K562 (cell line): ENCODE data around the gene PLXNA2. TPM values are rescaled to one million over a fixed set of nuclear protein-coding genes. Genes with fewer than 3 reads are reported as not detected.

Experiments
- FOSL1 ChIP-seq: fragments of 200-800 bp; sonication (Bioruptor generic); conservative IDR thresholded peaks from 2 replicates; pipeline ENCODE4 v1.6.1; 2016; ENCODE audit warnings: missing genetic modification characterization, missing compliant biosample characterization
- GATA2 ChIP-seq: sonication (generic); formaldehyde crosslinking; IDR thresholded peaks from 2 replicates; pipeline ENCODE4 v1.4.0; 2020; ENCODE audit warnings: mild to moderate bottlenecking, missing genetic modification reagents
- ILK ChIP-seq: fragments of 450-650 bp; IDR thresholded peaks from 2 replicates; pipeline ENCODE4 v1.6.1; 2016; ENCODE audit warnings: missing genetic modification characterization, low read depth, mild to moderate bottlenecking, missing compliant biosample characterization, moderate library complexity, borderline replicate concordance
- NFRKB ChIP-seq: fragments of 450-650 bp; IDR thresholded peaks from 2 replicates; pipeline ENCODE4 v1.6.1; 2016; ENCODE audit warnings: low read depth
- ZFX ChIP-seq: sonication (generic); formaldehyde crosslinking; IDR thresholded peaks from 2 replicates; pipeline ENCODE4 v1.8.0; 2022; ENCODE audit warnings: mild to moderate bottlenecking, missing genetic modification reagents, moderate library complexity
- ZNF41 ChIP-seq: fragments of 250-450 bp; sonication (Bioruptor Pico); conservative IDR thresholded peaks from 2 replicates; pipeline ENCODE4 v1.4.0; 2020; ENCODE audit warnings: mild to moderate bottlenecking
- polyA plus RNA-seq, 8 experiments: library from polyadenylated mRNA; depleted of rRNA in 4 of 8; stranded (reverse) in 5 of 8; unstranded in 3 of 8; fragments of >200 nt; fragmentation: Nextera tagmentation in 2 of 8; fragmentation: Illumina TruSeq in 1 of 8; extraction: Ambion mirVana in 2 of 8; extraction: Trizol in 1 of 8; gene quantifications; 2 replicates each; pipeline versions ENCODE4 v1.2.1 to v1.2.3, GENCODE V29; 2011 to 2014; ENCODE audit warnings: inconsistent platforms in 1 of 8, missing spikeins in 1 of 8
- total RNA-seq, 7 experiments: library from RNA; depleted of rRNA in 6 of 7; stranded (reverse); fragments of >200 nt in 6 of 7; fragmentation: Illumina TruSeq in 2 of 7; extraction: Trizol in 2 of 7; gene quantifications; 2 replicates each; pipeline versions ENCODE4 v1.2.1 to v1.2.3, GENCODE V29; 2011 to 2021; ENCODE audit warnings: low replicate concordance in 1 of 7
- TF ChIP-seq, protein P1 (sequence below): fragments of 450-650 bp; IDR thresholded peaks from 2 replicates; pipeline ENCODE4 v1.6.1; 2016; ENCODE audit warnings: antibody characterized with exemption
- TF ChIP-seq, protein P2 (sequence below): fragments of 450-650 bp; formaldehyde crosslinking; IDR thresholded peaks from 2 replicates; pipeline ENCODE4 v1.4.0; 2020; ENCODE audit warnings: mild to moderate bottlenecking, moderate library complexity
- TF ChIP-seq, protein P3 (sequence below): sonication (generic); IDR thresholded peaks from 2 replicates; pipeline ENCODE4 v1.6.1; 2016

The PLXNA2 gene
- total and polyA plus RNA-seq, 9 of the 15 experiments (the other 6 are each of a cell fraction or from before 2014, with no cell fraction given) = 0.01 to 1.3 (median 0.32) TPM

DNA sequence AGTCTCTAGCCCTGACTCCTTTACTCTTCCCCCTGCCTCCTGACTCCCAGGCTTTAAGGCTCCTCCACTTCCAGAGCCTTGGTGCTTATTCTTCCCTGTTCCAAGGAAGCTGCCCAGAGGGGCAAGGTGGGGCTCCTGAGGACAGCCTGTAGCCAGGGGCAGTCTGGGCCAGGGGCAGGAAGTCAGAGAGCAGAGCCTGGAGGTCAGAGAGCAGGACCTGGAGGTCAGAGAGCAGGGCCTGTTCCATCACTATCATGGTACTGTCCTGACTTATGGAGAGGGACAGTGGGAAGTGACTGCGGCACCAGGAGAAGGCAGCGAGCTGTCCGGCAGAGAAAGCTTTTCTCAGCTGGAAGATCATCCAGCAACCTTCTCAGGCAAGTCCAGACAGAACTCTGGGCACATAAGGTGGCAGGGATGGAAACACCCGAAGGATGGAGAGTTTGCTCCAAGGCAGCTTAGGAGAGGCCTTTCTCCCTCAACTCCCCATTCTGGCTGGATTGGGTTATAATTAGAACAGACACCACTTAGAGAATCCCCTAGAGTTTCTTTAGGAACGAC lies 25.0 kb downstream of the PLXNA2 start (continued):
- TF ChIP-seq, protein P1, sequence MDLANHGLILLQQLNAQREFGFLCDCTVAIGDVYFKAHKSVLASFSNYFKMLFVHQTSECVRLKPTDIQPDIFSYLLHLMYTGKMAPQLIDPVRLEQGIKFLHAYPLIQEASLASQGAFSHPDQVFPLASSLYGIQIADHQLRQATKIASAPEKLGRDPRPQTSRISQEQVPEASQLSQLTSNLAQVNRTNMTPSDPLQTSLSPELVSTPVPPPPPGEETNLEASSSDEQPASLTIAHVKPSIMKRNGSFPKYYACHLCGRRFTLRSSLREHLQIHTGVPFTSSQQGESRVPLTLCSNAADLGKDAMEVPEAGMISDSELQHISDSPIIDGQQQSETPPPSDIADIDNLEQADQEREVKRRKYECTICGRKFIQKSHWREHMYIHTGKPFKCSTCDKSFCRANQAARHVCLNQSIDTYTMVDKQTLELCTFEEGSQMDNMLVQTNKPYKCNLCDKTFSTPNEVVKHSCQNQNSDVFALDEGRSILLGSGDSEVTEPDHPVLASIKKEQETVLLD = 0 out of 2 replicates have a peak, but pooled peaks have one; percentile 6
- 0 out of 2 replicates have a peak, but pooled peaks have one; percentile 40 for TF ChIP-seq ZFX (CRISPR knock-in tag)
- TF ChIP-seq NFRKB = 0 out of 2 replicates have a peak, but pooled peaks have one; percentile 34
- 0 out of 2 replicates have a peak, but pooled peaks have one; percentile 43 for TF ChIP-seq ZNF41 (CRISPR knock-in tag)
- TF ChIP-seq ILK (tag) = no peak
- TF ChIP-seq, protein P2, sequence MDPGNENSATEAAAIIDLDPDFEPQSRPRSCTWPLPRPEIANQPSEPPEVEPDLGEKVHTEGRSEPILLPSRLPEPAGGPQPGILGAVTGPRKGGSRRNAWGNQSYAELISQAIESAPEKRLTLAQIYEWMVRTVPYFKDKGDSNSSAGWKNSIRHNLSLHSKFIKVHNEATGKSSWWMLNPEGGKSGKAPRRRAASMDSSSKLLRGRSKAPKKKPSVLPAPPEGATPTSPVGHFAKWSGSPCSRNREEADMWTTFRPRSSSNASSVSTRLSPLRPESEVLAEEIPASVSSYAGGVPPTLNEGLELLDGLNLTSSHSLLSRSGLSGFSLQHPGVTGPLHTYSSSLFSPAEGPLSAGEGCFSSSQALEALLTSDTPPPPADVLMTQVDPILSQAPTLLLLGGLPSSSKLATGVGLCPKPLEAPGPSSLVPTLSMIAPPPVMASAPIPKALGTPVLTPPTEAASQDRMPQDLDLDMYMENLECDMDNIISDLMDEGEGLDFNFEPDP (CRISPR knock-in tag) = 0 out of 2 replicates have a peak, but pooled peaks have one; percentile 51
- TF ChIP-seq, protein P3, sequence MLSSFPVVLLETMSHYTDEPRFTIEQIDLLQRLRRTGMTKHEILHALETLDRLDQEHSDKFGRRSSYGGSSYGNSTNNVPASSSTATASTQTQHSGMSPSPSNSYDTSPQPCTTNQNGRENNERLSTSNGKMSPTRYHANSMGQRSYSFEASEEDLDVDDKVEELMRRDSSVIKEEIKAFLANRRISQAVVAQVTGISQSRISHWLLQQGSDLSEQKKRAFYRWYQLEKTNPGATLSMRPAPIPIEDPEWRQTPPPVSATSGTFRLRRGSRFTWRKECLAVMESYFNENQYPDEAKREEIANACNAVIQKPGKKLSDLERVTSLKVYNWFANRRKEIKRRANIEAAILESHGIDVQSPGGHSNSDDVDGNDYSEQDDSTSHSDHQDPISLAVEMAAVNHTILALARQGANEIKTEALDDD = no peak
- TF ChIP-seq GATA2 (CRISPR knock-in tag) = no peak
- no peak for TF ChIP-seq FOSL1 (tag)
